ENCODE data around the gene TCF4.

DNA sequence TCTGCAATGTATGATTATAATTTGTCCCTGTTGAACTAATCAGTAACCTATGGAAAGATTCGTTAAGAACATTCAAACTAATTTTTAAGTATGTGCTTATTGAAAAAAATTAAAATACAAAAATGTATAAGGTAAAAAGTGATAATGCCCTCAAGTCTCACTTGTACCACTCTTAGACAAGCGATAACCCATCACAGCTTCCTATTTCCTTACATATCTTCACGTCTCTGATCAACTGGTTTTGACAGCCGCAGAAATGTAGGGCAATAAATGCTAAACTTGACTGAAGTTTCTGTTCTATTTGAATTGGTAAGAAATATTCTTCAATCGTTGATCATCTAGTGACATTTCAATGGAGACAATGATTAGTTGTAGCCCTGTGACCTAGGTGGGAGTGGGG is 112.5 kb downstream of the TCF4 start:
- TF ChIP-seq CTCF (IDR thresholded peaks at IDR 0.05; ENCODE audit: insufficient read depth, low read length): no peak
- TF ChIP-seq POLR2AphosphoS5 (IDR thresholded peaks at IDR 0.05; ENCODE audit: low read depth): no peak
- TF ChIP-seq, protein P1, sequence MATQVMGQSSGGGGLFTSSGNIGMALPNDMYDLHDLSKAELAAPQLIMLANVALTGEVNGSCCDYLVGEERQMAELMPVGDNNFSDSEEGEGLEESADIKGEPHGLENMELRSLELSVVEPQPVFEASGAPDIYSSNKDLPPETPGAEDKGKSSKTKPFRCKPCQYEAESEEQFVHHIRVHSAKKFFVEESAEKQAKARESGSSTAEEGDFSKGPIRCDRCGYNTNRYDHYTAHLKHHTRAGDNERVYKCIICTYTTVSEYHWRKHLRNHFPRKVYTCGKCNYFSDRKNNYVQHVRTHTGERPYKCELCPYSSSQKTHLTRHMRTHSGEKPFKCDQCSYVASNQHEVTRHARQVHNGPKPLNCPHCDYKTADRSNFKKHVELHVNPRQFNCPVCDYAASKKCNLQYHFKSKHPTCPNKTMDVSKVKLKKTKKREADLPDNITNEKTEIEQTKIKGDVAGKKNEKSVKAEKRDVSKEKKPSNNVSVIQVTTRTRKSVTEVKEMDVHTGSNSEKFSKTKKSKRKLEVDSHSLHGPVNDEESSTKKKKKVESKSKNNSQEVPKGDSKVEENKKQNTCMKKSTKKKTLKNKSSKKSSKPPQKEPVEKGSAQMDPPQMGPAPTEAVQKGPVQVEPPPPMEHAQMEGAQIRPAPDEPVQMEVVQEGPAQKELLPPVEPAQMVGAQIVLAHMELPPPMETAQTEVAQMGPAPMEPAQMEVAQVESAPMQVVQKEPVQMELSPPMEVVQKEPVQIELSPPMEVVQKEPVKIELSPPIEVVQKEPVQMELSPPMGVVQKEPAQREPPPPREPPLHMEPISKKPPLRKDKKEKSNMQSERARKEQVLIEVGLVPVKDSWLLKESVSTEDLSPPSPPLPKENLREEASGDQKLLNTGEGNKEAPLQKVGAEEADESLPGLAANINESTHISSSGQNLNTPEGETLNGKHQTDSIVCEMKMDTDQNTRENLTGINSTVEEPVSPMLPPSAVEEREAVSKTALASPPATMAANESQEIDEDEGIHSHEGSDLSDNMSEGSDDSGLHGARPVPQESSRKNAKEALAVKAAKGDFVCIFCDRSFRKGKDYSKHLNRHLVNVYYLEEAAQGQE (IDR thresholded peaks at IDR 0.05; ENCODE audit: insufficient replicate concordance, low read depth): no peak
- no peak for TF ChIP-seq GABPA (IDR thresholded peaks at IDR 0.05; ENCODE audit: low read depth)

Data from HL-60 (cell line).